ENCODE results near the gene DNAJC25.
"Not testable (repeated sequence)": the region's sequence is repeated elsewhere in the genome, so short reads cannot be mapped to it uniquely, and the experiment has no call there.

DNAJC25 gene

DNA sequence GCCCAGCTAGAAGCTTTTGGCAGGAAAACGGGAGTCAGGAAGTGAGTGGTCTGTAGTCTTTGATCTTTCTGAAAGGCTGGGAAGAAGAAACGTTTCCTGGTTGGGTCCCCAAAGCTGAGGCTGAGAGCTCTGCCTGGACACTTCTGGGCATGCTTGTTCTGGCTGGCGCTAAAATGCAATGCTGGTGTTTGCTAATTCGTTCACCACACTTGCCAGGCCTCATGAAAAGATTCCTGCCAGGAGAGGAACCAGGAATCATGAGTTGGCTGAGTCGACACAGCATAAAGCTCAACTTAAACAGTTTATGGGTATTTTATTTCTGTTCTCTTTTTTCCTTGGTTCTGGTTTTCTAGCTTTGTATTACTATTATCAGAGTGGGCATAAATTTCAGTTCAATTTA is 21.0 kb upstream of the DNAJC25 start:
- DNase-seq (ENCODE audit: extremely low read depth, low read depth) = no peak
- TF ChIP-seq, protein P1, sequence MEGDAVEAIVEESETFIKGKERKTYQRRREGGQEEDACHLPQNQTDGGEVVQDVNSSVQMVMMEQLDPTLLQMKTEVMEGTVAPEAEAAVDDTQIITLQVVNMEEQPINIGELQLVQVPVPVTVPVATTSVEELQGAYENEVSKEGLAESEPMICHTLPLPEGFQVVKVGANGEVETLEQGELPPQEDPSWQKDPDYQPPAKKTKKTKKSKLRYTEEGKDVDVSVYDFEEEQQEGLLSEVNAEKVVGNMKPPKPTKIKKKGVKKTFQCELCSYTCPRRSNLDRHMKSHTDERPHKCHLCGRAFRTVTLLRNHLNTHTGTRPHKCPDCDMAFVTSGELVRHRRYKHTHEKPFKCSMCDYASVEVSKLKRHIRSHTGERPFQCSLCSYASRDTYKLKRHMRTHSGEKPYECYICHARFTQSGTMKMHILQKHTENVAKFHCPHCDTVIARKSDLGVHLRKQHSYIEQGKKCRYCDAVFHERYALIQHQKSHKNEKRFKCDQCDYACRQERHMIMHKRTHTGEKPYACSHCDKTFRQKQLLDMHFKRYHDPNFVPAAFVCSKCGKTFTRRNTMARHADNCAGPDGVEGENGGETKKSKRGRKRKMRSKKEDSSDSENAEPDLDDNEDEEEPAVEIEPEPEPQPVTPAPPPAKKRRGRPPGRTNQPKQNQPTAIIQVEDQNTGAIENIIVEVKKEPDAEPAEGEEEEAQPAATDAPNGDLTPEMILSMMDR (IDR thresholded peaks at IDR 0.05; ENCODE audit: low read depth, low read length) = no peak

DNA sequence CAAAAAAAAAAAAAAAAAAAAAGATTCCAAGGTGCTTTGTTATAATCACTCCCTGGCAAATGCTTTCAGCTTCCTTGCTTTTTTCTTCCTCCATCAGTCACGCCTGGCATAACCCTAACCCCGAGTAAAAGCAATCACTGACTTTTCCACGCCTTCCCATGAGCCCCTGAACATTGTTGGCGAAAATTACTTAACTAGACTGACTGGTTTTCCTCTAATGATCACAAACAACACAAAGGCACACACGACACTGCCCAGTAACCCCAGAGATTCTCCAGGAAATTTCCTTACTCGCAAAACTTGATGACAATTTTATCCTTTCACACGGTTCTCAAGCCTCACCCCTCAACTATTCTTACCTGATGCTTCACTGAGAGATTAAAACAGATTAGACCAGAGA is 20.3 kb upstream of the DNAJC25 start:
- TF ChIP-seq, protein P1 (IDR thresholded peaks at IDR 0.05; ENCODE audit: low read depth, low read length) = no peak
- no peak for DNase-seq (ENCODE audit: extremely low read depth, low read depth)

DNA sequence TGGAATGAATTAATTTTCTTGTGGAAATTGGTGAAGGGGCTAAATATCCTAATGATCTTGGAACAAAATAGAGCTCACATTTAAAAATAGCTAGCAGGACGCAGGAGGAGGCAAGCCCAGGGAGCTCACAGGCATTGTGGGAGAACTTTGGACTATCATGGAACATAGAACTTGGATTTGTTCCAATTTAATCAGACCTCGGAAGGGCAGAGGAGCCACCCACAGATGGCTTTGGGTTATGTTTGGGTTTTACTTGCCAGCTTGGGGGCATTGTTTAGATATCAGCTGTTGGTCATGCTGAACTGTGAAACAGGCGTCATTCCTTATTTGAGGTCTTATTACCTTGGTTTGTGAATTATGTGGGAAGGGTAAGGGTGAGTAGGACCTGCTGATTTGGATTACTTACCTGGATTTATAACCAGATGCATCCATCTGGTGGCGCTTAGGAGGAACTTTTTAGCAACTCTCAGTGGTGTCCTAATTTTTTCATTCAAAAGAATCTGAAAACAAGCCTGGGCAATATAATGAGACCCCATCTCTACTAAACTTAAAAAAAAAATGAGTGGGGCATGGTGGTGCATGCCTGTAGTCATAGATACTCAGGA is 17.6 kb upstream of the DNAJC25 start:
- DNase-seq (ENCODE audit: extremely low read depth, low read depth) = no peak
- TF ChIP-seq, protein P1 (IDR thresholded peaks at IDR 0.05; ENCODE audit: low read depth, low read length) = no peak

DNA sequence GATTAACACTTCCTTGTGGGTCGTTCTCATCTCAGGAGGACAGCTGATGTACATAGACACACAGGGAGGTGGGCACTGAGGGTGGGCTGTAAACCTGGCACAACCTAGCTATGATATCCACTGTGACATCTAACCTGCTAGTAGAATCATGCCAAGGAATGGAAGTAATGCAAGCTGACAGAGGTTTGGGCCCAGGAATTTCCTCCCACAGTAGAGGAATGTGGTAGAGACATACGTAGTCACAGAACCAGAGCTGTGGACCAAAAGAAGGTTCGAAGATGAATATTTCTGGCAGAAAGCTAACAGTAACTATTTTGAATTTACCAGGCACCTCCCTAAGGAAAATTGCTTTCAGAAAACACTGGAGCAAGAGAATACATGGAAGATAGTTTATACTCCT is 15.2 kb upstream of the DNAJC25 start:
- TF ChIP-seq, protein P1 (IDR thresholded peaks at IDR 0.05; ENCODE audit: low read depth, low read length) = no peak
- no peak for DNase-seq (ENCODE audit: extremely low read depth, low read depth)

DNA sequence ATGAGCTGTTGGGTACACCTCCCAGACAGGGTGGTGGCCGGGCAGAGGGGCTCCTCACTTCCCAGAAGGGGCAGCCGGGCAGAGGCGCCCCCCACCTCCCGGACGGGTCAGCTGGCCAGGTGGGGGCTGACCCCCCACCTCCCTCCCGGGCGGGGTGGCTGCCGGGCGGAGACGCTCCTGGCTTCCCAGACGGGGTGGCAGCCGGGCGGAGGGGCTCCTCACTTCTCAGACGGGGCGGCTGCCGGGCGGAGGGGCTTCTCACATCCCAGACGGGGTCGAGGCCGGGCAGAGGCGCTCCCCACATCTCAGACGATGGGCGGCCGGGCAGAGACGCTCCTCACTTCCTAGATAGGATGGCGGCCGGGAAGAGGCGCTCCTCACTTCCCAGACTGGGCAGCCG is 13.8 kb upstream of the DNAJC25 start:
- DNase-seq (ENCODE audit: extremely low read depth, low read depth) = not testable (repeated sequence)

DNA sequence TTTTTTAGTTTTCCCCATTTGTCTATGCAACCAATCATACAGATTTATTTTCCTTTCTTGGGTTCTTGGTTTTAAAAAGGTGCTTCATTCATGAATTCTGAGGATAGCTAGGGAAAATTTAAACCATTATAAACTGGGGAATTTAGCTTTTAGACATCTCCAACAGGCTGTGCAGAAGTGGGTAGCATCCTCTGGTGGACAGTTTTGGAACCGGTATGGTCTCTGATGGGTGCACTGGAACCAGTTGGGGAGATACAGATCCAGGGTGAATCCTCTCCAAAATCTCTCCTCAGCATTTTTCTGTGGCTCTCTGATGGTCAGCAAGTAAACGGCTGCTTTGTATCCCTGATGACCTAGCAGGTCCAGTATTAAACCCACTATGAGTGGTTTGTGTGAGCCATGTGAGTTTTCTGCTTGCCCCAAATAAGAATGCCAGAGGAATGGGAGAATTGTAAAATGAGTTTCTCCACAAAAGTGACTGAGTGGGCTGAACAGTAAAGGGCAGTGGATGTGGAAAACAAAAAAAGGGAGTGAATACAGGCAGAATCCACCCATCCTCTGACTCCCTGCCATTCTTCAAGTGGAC is 9.1 kb upstream of the DNAJC25 start:
- no peak for DNase-seq (ENCODE audit: extremely low read depth, low read depth)
- TF ChIP-seq, protein P1 (IDR thresholded peaks at IDR 0.05; ENCODE audit: low read depth, low read length) = peak; percentile 81

DNA sequence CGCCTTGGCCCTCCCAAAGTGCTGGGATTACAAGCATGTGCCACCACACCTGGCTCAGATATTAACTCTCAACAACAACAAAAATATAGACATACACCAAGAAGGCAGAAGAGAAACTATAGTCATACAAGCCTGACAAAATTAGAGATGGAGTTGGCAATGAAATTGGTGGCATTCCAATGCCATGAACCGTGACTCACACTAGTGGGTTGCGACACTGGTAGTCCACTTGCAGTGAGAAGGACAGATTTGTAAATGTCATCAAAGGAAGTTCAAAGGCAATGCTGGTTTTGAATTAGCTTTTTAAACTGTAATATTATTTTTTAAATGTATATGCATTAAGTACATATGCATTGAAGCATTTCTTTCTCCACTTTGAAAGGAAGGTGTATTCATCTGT is 8.5 kb upstream of the DNAJC25 start:
- DNase-seq (ENCODE audit: extremely low read depth, low read depth) = peak; percentile 59
- TF ChIP-seq, protein P1 (IDR thresholded peaks at IDR 0.05; ENCODE audit: low read depth, low read length) = no peak
